ENCODE data around the gene HNRNPUL2. TPM values are rescaled to one million over a fixed set of nuclear protein-coding genes. Genes with fewer than 3 reads are reported as not detected.
"Not testable (repeated sequence)": the region's sequence is repeated elsewhere in the genome, so short reads cannot be mapped to it uniquely, and the experiment has no call there.

Gene HNRNPUL2
- polyA plus RNA-seq (ENCODE audit: insufficient read length) = 41.3 TPM

- peak; percentile 97 for DNase-seq (ENCODE audit: low read depth)
Measured at GRCh38 chr11:62727165-62727871, at the start of gene HNRNPUL2. Gene HNRNPUL2, minus strand, starts transcription at chr11:62727457. Its CDS starts 301 bp downstream, at chr11:62727156.

GRCh38 chr11:62775646-62776045 lies 48.4 kb upstream of the HNRNPUL2 start:
- no peak for DNase-seq (ENCODE audit: low read depth)

DNA sequence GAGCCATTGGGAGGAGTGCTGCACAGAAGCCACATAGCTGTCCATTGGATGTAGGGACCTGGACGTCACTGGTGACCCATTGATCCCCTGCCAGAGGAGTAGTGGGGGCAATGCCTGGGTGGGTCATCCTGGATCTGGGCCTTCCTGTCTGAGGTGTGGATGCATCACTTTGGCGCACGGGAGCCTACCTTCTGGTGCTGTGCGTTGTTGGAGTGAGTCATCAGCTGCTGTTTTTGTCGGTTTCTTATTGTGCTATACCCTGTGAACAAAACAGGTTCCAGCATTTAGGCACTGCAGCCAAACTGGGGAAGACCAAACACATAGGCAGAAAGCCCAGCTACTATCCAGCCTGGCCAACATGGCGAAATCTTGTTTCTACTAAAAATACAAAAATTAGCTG lies 47.1 kb upstream of the HNRNPUL2 start:
- DNase-seq (ENCODE audit: low read depth) = no peak

GRCh38 chr11:62771144-62772021 lies 44.1 kb upstream of the HNRNPUL2 start, which contains the start of gene TAF6L:
Gene TAF6L, plus strand, starts transcription at chr11:62771396. Its CDS starts 4,388 bp downstream, at chr11:62775784.
- DNase-seq (ENCODE audit: low read depth) = peak; percentile 92

GRCh38 chr11:62770778-62771143 lies 43.5 kb upstream of the HNRNPUL2 start:
- no peak for DNase-seq (ENCODE audit: low read depth)

DNA sequence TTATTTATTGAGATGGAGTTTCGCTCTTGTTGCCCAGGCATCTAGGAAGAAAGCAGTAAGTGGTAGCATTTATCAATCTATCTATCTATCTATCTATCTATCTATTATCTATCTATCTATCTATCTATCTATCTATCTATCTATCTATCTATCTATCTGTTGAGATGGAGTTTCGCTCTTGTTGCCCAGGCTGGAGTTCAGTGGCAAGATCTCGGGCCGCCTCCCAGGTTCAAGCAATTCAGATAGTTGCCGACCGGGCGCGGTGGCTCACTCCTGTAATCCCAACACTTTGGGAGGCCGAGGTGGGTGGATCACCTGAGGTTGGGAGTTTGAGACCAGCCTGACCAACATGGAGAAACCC lies 33.6 kb upstream of the HNRNPUL2 start:
- DNase-seq (ENCODE audit: low read depth) = not testable (repeated sequence)

DNA sequence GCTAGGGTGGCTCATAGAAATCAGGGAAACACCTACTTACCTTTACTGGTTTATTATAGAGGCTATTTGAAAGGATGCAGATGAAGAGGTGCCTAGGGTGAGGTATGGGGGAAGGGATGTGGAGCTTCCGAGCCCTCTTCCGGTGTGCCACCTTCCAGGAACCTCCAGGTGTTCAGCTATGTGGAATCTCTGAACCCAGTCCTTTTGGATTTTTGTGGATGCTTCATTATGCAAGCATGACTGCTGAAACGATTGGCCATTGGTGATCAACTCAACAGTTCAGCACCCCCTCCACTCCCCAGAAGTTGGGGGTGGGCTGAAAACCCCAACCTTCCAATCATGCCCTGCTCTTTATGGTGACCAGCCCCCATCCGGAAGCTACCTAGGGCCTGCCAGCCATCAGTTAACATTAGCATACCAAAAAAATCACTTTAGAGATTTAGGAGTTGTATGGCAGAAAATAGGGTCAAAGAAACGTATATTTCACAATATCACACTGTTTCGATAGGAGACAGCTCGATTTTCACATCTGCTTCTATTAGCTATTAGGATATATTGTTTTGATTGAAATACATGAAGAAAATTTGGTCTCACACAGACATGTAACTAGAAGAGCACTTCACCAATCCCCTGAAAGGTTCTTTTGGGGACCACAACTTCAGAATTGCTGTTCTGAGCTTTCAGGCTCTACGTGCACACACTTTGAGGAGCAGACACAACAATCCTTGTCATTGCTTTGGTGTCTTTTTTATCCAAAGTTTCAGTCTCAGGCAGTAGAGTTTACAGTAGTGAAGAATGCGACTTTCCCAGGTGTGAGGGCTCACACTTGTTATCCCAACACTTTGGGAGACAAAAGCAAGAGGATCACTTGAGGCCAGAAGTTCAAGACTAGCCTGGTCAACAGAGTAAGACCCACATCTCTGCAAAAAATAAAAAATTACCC lies 30.9 kb upstream of the HNRNPUL2 start:
- DNase-seq (ENCODE audit: low read depth) = no peak

DNA sequence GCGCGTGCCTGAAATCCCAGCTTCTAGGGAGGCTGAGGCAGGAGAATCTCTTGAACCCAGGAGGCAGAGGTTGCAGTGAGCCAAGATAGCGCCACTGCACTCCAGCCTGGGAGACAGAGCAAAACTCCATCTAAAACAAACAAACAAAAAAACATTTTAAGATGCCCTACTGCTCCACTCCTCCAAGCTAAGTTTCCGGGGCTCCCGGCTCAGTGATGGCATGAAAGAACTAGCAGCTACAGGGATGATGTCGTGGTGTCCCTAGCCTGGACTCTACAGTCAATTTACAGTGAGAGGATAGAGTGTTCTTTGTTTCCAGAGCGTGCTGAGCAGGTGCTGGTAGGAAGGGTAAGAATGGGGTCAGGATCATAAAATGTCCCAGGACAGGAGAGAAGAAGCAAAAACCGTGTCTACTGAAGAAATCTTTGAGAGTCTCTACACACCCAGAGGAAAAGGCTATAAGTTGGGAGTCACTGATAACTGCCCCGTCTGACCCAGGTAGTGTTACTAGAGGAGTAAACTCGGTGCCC lies 27.9 kb upstream of the HNRNPUL2 start:
- no peak for DNase-seq (ENCODE audit: low read depth)

- peak; percentile 99 for DNase-seq (ENCODE audit: low read depth)
Measured at GRCh38 chr11:62753736-62754603, 26.7 kb upstream of the HNRNPUL2 start, which contains the start of gene ZBTB3. Gene ZBTB3, minus strand, starts transcription at chr11:62754160. Its CDS starts 496 bp downstream, at chr11:62753664.

GRCh38 chr11:62752994-62753735 lies 25.9 kb upstream of the HNRNPUL2 start:
- DNase-seq (ENCODE audit: low read depth) = no peak

DNA sequence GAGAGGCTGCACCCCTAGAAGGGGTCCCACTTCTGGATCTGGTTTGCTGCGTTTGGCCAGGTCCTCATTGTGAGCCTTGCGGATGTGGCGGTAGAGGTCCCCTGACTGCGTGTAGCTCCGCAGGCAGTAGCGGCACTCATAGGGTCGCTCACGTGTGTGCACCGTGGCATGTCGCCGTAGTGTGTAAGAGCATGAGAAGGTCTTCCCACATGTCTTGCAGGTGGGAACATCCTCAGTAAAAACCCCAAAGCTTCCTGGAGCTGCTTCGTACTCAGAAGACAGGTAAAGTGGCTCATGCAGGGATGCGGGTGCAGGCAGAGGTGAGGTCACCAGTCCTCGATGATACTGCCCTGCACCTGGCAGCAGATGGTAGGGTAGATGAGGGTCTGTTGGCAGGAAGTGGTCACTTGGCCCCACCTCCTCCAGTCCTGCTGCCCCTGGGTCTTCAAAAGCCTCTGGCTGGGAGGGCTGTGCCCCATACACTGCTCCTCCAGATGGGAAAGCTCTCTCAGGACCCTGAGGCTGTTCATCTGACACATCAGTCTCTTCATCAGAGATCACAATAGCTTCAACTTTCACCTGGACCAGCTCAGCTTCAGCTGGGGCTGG lies 25.0 kb upstream of the HNRNPUL2 start:
- no peak for DNase-seq (ENCODE audit: low read depth)

GRCh38 chr11:62749931-62750330 lies 22.7 kb upstream of the HNRNPUL2 start:
- not testable (repeated sequence) for DNase-seq (ENCODE audit: low read depth)

- no peak for DNase-seq (ENCODE audit: low read depth)
Measured at GRCh38 chr11:62747475-62748160, 20.4 kb upstream of the HNRNPUL2 start.

GRCh38 chr11:62737196-62737595 lies 9.9 kb upstream of the HNRNPUL2 start:
- DNase-seq (ENCODE audit: low read depth) = no peak

- DNase-seq (ENCODE audit: low read depth) = no peak
Measured at GRCh38 chr11:62732830-62733229, 5.6 kb upstream of the HNRNPUL2 start.

DNA sequence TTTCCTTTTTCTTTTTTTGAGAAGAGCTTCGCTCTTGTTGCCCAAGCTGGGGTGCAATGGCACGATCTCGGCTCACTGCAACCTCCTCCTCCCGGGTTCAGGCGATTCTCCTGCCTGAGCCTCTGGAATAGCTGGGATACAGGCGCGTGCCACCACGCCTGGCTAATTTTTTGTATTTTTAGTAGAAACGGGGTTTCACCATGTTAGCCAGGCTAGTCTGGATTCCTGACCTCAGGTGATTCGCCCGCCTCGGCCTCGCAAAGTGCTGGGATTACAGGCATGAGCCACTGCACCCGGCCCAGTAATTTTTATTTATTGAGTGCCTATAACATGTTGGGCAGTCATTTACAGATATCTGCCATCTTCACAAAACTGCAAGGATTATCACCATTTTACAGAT lies 2.8 kb upstream of the HNRNPUL2 start:
- DNase-seq (ENCODE audit: low read depth) = not testable (repeated sequence)

- DNase-seq (ENCODE audit: low read depth) = no peak
Measured at GRCh38 chr11:62728171-62728988, 1.1 kb upstream of the HNRNPUL2 start, which contains the start of gene TTC9C. Gene TTC9C, plus strand, starts transcription at chr11:62728486. Its CDS starts 363 bp downstream, at chr11:62728849.

- peak; percentile 97 for DNase-seq (ENCODE audit: low read depth)
Measured at GRCh38 chr11:62727872-62728170, 564 bp upstream of the HNRNPUL2 start.
